GM19372 (cell line): ENCODE measurements around the gene ITIH6.

Source experiments
- ATAC-seq: cut with Tn5 transposase; IDR thresholded peaks from one replicate; pipeline ENCODE4 v1.9.1; 2021; ENCODE audit warnings: mild to moderate bottlenecking, low read depth, moderate library complexity; ENCODE audit not compliant: unreplicated experiment

ITIH6 gene

GRCh38 chrX:54715621-54716020 is 82.4 kb downstream of the ITIH6 start:
- ATAC-seq = no peak

GRCh38 chrX:54714424-54714823 is 83.6 kb downstream of the ITIH6 start:
- no peak for ATAC-seq

DNA sequence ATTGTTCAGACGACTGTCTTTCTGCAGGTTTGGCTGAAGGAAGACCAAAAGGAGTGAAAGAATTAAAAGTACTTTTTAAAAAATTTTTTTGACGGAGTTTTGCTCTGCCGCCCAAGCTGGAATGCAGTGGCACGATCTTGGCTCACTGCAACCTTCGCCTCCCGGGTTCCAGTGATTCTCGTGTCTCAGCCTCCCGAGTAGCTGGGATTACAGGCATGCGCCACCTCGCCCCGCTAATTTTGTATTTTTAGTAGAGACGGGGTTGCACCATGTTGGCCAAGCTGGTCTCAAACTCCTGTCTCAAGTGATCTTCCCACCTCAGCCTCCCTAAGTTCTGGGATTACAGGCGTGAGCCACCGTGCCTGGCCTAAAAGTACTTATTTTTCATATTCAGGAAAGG is 86.3 kb downstream of the ITIH6 start:
- no peak for ATAC-seq

DNA sequence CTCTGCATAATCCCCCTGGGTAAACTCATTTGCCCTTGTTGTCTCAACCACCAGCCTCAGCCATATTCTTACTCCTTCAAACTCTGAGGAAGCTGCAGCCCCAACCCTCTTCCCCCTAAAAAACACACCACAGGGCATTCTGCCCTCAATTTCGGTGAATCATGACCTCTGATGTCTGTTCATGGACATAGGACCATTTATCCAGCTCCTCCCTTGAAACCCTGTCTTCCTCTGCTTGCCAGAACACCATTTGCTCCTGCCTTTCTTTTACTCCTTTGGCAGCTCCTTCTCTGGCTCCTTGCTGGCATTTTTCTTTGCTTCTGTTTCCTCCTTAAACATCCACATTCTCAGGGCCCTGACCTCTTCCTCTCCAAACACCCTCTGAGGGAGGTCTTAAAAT is 87.1 kb downstream of the ITIH6 start:
- ATAC-seq = no peak

GRCh38 chrX:54708404-54708803 is 89.7 kb downstream of the ITIH6 start:
- ATAC-seq = no peak
